ENCODE measurements around the gene PRORP. TPM values are rescaled to one million over a fixed set of nuclear protein-coding genes. Genes with fewer than 3 reads are reported as not detected.
A peak's percentile ranks its signal among the peaks of the same experiment; 100 is the strongest.

PRORP gene
- total and polyA plus RNA-seq, 9 donors: 6.7 to 36.4 (median 11.9) TPM

- no peak for DNase-seq
- TF ChIP-seq, protein P1, sequence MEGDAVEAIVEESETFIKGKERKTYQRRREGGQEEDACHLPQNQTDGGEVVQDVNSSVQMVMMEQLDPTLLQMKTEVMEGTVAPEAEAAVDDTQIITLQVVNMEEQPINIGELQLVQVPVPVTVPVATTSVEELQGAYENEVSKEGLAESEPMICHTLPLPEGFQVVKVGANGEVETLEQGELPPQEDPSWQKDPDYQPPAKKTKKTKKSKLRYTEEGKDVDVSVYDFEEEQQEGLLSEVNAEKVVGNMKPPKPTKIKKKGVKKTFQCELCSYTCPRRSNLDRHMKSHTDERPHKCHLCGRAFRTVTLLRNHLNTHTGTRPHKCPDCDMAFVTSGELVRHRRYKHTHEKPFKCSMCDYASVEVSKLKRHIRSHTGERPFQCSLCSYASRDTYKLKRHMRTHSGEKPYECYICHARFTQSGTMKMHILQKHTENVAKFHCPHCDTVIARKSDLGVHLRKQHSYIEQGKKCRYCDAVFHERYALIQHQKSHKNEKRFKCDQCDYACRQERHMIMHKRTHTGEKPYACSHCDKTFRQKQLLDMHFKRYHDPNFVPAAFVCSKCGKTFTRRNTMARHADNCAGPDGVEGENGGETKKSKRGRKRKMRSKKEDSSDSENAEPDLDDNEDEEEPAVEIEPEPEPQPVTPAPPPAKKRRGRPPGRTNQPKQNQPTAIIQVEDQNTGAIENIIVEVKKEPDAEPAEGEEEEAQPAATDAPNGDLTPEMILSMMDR (IDR thresholded peaks at IDR 0.05): no peak
- TF ChIP-seq EP300 (IDR thresholded peaks at IDR 0.05) (no peak), POLR2A (IDR thresholded peaks at IDR 0.05) (no peak)
- no peaks in the 10 kb centered on the region for H3K27me3 ChIP-seq
- no peaks in the 10 kb centered on the region for H3K4me1 ChIP-seq (ENCODE audit: insufficient read depth)
- no peaks in the 10 kb centered on the region for H3K36me3 ChIP-seq
- intact Hi-C loops (cut with DNase I): no loop called here
- H3K9me3 ChIP-seq: no peaks in the 10 kb centered on the region
- no peak overlapping the region for H3K4me3 ChIP-seq
- no peak overlapping the region for H3K27ac ChIP-seq
- 84 to 96% (median 90%) methylated on average over 2 of the region's 2 CpGs for WGBS, 3 donors
These were observed 5.2 kb upstream of the PRORP start for GRCh38 chr14:35117112-35117511.

DNA sequence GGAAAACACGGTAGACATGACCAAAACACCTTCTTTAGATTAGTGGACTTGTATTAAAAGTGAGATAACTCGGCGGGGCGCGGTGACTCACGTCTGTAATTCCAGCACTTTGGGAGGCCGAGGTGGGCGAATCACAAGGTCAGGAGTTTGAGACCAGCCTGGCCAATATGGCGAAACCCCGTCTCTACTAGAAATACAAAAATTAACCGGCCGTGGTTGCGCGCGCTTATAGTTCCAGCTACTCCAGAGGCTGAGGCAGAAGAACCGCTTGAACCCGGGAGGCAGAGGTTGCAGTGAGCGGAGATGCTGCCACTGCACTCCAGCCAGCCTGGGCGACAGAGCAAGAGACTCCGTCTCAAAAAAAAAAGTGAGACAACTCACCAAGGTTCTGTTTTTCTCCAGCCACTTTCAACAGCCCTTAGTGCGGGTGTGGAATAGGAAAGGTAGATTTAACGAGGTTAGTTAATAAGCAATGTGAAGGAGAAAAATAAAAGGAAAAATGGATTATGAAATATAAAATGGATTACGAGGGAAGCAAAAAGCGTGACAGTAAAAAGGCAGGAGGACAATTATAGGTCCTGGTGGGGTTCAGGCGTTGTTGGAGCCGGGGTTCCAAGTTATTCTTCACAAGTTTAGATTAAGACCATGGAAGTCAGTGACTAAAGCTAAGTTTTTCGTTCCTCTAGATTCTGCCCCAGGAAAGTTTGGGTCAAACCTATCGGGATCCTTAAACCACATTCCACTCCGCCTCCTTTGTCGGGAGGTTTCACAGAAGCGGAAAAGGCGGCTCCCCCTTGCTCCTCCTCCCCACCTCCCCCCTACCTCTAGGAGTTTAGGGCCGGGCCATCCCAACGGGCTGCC lies 1.1 kb upstream of the PRORP start:
- H3K27ac ChIP-seq: peak overlapping the region; percentile 69 to 88
- 6 to 16% (median 14%) methylated on average over 34 of the region's 34 CpGs for WGBS, 3 donors
- H3K9me3 ChIP-seq: no peaks in the 10 kb centered on the region
- intact Hi-C loops (cut with DNase I): no loop called here
- TF ChIP-seq POLR2A (IDR thresholded peaks at IDR 0.05): no peak
- TF ChIP-seq, protein P1 (IDR thresholded peaks at IDR 0.05): no peak
- TF ChIP-seq EP300 (IDR thresholded peaks at IDR 0.05): no peak
- peak overlapping the region; percentile 76 for H3K4me3 ChIP-seq
- H3K4me1 ChIP-seq (ENCODE audit: insufficient read depth): no peaks in the 10 kb centered on the region
- H3K27me3 ChIP-seq: no peaks in the 10 kb centered on the region
- DNase-seq: peak in 2 of 5 donors; percentile 36 to 48
- no peaks in the 10 kb centered on the region for H3K36me3 ChIP-seq

DNA sequence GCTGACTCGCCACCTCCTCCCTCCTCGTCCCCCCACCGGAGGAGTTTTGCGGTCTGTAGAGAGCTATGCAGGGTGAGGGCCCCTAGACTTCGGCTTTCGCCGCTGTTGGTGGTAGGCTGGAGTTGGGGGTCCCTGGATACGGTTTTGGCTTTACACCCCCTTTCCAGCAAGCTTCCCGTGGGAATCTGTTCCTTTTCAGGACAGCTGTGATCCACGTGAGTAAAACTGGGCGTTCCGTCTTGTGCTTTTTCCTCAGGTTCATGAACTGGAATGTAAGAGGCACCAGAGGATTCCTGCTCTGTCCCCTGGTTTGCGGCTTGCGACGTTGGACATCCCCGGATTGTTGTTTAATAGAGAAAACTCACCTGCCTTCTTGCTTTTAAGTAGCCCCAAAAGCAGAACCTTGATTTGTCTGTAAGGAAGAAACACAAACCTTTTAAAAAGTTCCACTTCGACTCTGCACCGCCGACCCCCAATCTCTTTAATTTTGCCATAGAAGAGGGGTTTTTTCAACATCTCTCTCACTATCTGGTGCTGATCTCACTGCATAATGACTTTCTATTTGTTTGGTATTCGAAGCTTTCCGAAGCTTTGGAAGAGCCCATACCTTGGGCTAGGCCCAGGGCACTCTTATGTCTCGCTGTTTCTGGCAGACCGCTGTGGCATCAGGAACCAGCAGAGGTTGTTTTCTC lies 490 bp downstream of the PRORP start:
- TF ChIP-seq POLR2A (IDR thresholded peaks at IDR 0.05) (no peak), EP300 (IDR thresholded peaks at IDR 0.05) (no peak)
- TF ChIP-seq, protein P1 (IDR thresholded peaks at IDR 0.05): no peak
- Histone ChIP-seq H3K4me3 (peak overlapping the region; percentile 76), H3K9me3 (no peaks in the 10 kb centered on the region), H3K27ac (peak overlapping the region; percentile 69 to 88), H3K36me3 (no peaks in the 10 kb centered on the region), H3K27me3 (no peaks in the 10 kb centered on the region), H3K4me1 (ENCODE audit: insufficient read depth) (no peaks in the 10 kb centered on the region)
- 4 to 8% (median 5%) methylated on average over 23 of the region's 23 CpGs for WGBS, 3 donors
- intact Hi-C loops (cut with DNase I): no loop called here
- no peak for DNase-seq

GRCh38 chr14:35123388-35123703 lies 994 bp downstream of the PRORP start:
- H3K9me3 ChIP-seq: no peaks in the 10 kb centered on the region
- intact Hi-C loops (cut with DNase I): no loop called here
- no peaks in the 10 kb centered on the region for H3K27me3 ChIP-seq
- no peak overlapping the region for H3K27ac ChIP-seq
- TF ChIP-seq, protein P1 (IDR thresholded peaks at IDR 0.05): no peak
- no peak for TF ChIP-seq EP300 (IDR thresholded peaks at IDR 0.05)
- TF ChIP-seq POLR2A (IDR thresholded peaks at IDR 0.05): no peak
- no peaks in the 10 kb centered on the region for H3K36me3 ChIP-seq
- no peaks in the 10 kb centered on the region for H3K4me1 ChIP-seq (ENCODE audit: insufficient read depth)
- 52 to 54% (median 53%) methylated on average over 3 of the region's 3 CpGs for WGBS, 3 donors
- DNase-seq: no peak
- H3K4me3 ChIP-seq: peak overlapping the region; percentile 76

Measured in ovary (tissue), 9 donors.